ENCODE measurements around the gene CLPSL2.

The CLPSL2 gene

DNA sequence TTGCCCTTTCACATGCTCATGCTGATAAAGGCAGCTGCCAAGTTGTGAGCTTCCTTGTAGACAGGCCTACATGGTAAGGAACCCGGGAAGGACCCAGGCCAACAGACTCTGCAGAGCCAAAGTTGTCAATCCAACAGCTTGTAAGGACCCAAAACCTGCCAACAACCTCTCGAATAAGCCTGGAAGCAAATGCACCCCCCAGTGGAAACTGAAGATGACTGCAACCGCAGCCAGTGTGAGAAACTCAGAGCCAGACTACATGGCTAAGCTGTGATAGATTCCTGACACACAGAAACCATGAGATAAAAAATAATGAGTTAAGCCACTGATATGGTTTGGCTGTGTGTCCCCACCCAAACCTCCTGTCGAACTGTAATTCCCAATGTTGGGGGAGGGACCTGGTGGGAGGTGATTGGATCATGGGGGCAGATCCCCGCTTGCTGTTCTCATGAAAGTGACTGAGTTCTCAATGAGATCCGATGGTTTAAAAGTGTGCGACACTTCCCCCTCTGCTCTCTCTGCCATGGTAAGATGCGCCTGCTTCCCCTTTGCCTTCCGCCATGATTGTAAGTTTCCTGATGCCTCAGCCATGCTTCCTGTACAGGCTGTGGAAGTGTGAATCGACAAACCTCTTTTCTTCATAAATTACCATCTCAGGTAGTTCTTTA is 18.8 kb upstream of the CLPSL2 start:
- FAIRE-seq (no peak), DNase-seq (ENCODE audit: insufficient read length, low spot score) (no peak)
- no peak for TF ChIP-seq POLR2A (IDR thresholded peaks at IDR 0.05; ENCODE audit: low read depth, low read length)

DNA sequence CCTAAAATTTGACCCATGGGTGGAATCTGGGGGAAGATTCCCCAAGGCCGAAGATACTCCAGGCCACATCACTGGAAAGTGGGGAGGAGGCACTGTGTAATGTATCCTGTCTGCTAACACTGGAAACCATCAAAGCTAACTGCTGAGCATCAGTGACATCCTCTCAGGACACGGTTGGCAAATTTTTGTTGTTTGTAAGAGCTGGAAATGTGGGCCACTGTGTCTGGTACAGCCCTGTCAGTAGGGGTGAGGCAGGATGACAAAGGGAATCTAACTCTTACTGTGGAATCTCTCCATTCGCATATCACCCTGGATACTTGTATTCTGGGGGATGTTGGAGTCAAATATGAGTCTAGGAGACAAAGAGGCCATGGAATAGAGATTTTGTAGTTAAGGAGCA is 17.0 kb upstream of the CLPSL2 start:
- FAIRE-seq (no peak), DNase-seq (ENCODE audit: insufficient read length, low spot score) (no peak)
- no peak for TF ChIP-seq POLR2A (IDR thresholded peaks at IDR 0.05; ENCODE audit: low read depth, low read length)

DNA sequence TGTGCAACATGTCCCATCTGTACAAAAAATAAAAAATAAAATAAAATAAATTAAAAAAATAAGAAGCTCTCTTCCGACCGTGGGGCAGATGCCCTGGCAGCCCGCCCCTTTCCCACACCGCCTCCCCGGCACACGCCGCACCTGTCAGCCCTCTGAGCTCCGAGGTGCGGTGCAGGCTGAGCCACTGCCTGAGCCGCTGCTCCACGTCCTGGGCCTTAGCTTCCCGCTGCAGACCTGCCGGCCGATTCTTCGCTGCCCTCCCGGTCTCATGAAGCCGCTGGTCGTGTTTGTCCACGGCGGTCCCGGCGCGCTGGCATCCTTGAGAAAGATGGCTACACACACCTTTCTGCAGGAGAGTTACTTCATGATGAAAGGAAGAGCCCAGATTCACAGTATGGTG is 10.7 kb upstream of the CLPSL2 start:
- TF ChIP-seq POLR2A (IDR thresholded peaks at IDR 0.05; ENCODE audit: low read depth, low read length) = no peak
- FAIRE-seq = no peak

DNA sequence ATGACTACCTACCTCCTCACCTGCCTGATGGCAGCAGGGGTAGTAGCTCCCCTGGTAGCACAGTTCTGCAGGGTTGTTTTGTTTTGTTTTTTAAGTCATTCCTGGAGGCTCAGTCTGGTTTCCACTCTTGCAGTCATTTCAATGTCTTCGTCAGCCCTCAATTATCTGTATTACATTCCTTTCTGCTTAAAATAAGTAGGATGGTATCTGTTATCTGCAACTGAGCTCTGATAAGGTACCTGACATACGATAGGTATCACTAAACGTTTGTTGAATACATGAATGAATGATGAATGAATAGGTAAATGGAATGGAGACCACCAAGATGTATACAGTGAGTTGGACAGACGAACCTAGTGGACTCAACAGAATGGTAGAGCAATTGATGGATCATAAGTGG is 7.2 kb upstream of the CLPSL2 start:
- no peak for FAIRE-seq

More for the DNA sequence above, 10.7 kb upstream of the CLPSL2 start:
- DNase-seq (ENCODE audit: insufficient read length, low spot score) = no peak

DNA sequence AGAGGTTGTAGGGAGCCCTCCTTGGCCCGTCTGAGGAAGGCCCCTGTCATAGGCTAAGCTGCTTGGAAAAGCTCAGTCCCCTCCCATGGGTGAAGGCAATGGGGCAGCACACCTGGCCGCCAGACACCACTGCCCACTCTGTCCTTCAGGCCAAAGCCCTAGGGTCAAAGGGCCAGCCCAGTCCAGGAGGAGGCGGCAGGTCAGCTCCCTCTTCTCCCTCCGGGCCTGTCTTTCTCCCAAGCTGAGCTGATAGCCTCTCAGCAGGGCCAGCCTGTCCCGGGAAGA is 5.1 kb upstream of the CLPSL2 start:
- FAIRE-seq = no peak
- no peak for DNase-seq (ENCODE audit: insufficient read length, low spot score)
- TF ChIP-seq POLR2A (IDR thresholded peaks at IDR 0.05; ENCODE audit: low read depth, low read length) = no peak

More for the DNA sequence above, 7.2 kb upstream of the CLPSL2 start:
- no peak for TF ChIP-seq POLR2A (IDR thresholded peaks at IDR 0.05; ENCODE audit: low read depth, low read length)
- no peak for DNase-seq (ENCODE audit: insufficient read length, low spot score)

DNA sequence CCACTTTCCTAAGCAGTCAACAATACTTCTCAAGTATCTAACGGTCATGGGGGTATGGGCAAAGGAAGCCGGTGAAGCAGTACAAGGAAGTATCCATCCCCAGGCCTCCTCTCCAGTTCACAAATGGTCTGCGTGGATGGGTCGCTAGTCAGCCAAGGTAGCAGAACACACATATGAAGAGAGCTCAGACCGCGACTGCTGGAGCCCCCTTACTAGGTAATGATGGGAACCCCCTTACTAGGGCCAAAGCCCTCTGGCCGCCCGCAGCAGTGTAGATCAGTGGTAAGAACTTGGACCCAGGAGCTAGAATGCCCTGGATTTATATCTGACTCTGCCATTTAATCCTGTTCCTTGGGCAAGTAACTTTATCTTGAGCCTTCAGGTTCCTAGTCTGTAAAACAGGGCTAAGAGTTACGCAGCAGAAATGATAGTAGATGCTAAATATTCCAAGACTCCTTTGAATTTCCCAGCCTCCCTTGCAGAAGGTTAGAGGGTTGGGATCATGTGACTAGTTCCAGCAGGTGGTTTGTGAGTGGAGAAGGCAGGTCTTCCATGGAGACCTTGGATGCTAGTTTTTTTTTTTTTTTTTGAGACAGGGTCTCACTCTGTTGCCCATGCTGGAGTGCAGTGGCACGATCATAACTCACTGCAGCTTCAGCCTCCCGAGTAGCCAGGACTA is 2.1 kb upstream of the CLPSL2 start:
- FAIRE-seq = no peak
- no peak for DNase-seq (ENCODE audit: insufficient read length, low spot score)
- TF ChIP-seq POLR2A (IDR thresholded peaks at IDR 0.05; ENCODE audit: low read depth, low read length) = no peak

DNA sequence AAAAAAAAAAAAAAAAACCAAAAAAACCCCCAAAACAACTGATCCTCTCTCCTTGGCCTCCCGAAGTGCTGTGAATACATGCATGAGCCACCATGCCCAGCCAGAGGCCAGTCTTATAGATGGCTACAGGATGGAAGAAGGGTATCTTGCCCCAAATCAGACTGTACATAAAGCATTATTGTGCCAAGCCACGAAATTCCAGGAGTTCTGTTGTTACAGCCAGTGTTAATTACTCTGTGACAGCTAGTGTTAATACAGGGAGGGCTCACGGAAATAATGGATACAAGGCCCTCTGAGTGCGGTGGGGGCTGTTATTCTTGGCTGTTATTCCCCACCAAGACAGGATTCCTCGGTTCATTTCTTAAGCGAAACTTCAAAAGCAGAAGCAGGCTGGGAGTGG is 1.4 kb upstream of the CLPSL2 start:
- DNase-seq (ENCODE audit: insufficient read length, low spot score) (no peak), FAIRE-seq (no peak)
- no peak for TF ChIP-seq POLR2A (IDR thresholded peaks at IDR 0.05; ENCODE audit: low read depth, low read length)

DNA sequence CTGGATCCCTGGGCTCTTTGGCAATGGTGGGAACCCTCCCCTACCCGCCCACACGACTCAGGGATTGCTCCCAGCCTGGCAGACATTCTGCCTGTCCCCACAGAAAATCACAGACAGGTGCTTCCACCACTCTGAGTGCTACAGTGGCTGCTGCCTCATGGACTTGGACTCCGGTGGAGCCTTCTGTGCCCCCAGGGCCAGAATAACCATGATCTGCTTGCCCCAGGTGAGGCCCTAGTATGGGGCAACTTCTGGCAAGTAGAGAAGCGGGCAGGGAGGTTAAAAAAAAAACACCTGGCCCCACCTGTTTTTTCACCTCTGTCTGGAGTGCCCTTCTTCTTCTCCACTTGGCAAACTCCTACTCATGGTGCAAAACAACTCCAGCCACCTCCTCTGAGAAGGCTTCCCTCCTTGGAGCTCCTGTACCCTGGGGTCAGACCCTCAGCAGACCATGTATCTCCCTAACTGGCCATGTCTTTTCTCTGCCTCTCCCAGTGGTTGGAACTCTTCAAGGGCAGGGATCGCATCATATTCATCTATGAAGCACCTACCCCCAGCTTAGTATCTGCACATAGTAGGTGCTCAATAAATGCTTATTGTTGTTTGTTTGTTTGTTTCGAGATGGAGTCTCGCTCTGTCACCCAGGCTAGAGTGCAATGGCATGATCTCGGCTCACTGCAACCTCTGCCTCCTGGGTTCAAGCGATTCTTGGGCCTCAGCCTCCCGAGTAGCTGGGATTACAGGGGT is 1.1 kb downstream of the CLPSL2 start:
- TF ChIP-seq POLR2A (IDR thresholded peaks at IDR 0.05; ENCODE audit: low read depth, low read length) = no peak
- no peak for FAIRE-seq
- DNase-seq (ENCODE audit: insufficient read length, low spot score) = no peak

DNA sequence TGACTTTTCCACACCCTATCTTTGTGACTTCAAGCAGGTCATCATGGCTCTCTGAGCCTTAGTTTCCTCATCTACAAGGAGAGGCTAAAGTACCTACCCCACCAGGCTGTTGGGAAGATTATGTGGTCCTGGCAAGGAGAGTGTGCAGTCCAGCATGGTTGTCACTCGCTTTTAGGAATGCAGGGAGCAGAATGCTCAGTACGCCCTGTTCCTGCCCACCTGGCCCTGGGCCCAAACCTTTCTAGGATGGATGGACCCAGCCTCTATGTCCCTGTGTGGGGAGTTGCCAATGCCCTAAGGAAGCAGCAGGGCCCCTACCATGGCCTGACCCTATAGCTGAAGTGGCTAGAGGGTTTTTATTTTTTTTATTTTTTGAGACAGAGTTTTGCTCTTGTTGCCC is 2.0 kb downstream of the CLPSL2 start:
- DNase-seq (ENCODE audit: insufficient read length, low spot score) = no peak
- no peak for FAIRE-seq
- TF ChIP-seq POLR2A (IDR thresholded peaks at IDR 0.05; ENCODE audit: low read depth, low read length) = no peak

DNA sequence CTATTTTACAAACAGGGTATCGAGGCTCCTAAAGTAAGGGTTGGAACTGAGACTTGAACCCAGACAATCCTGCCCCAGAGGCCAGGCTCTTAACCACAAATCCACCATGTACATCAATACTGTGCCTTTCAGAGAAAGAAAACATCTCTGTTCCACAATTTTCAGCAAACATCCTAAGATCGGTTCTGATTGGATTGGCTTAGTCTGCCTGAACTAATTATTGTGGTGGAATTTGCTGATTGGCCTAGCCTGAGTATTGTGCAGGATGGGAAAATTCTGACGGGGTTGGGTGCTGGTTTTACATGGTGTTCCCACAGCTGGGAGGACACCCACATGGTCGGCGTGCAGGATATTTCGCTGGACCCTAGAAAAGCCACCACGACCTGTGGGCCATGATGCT is 4.3 kb downstream of the CLPSL2 start, which contains the start of gene CLPSL1:
TSS of gene CLPSL1 (plus strand) at position 301 of the 400 bp plus-strand sequence. CDS start at position 393, 92 bp downstream.
- DNase-seq (ENCODE audit: insufficient read length, low spot score) (no peak), FAIRE-seq (no peak)
- TF ChIP-seq POLR2A (IDR thresholded peaks at IDR 0.05; ENCODE audit: low read depth, low read length) = no peak

DNA sequence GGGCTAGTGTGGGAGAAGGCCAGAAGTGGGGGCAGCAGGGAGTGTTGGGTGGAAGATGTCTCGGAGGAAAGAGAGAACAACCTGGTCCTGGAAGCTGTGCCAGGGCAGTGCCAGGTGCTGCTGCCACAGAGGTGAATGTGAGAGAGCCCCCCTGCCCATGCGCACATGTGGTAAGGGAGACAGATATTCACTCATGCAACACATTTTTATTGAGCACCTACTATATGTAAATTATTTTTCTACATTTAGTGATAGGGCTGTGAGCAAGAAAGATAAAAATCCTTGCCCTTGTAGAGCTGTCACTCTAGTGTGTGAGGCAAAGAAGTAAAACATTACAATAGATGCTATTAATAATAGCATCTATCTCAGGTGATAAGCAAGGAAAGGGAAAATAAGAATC is 4.9 kb downstream of the CLPSL2 start:
- DNase-seq (ENCODE audit: insufficient read length, low spot score) = no peak
- no peak for TF ChIP-seq POLR2A (IDR thresholded peaks at IDR 0.05; ENCODE audit: low read depth, low read length)
- FAIRE-seq = no peak

DNA sequence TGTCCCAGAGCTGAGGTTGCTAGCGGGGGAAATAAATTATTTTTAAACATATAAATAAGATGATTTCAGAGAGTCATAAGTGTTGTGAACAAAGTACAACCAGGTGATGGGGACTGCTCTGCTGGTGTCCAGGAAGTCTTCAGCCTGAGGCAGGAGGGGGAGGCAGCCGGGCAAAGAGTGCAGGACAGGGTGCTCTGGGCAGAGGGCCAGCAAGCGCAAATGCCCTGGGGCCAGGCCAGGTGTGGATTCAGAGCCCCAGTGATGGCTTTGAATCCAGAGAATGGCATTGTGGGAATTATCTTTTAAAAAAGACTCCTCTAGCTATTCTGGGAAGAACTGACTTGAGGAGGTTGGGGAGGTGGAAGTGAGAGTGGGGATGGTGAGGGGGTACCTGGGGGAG is 6.0 kb downstream of the CLPSL2 start:
- FAIRE-seq = no peak
- TF ChIP-seq POLR2A (IDR thresholded peaks at IDR 0.05; ENCODE audit: low read depth, low read length) = no peak
- no peak for DNase-seq (ENCODE audit: insufficient read length, low spot score)

DNA sequence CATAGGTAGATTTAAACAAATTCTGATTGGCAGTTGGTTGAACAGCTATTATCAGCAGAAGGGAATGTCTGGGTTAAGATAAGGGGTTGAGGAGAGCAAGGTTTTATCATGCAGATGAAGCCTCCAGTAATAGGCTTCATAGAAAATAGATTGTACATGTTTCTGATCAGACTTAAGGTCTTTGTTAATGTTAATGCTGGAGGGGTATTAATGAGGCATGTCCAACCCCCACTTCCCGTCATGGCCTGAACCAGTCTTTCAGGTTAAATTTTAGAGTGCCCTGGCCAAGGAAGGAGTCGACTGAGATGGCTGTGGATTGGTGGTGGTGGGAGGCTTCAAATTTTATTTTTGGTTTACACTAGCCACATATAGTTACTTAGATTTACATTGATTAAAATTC is 7.8 kb downstream of the CLPSL2 start:
- DNase-seq (ENCODE audit: insufficient read length, low spot score) = no peak
- FAIRE-seq = no peak
- TF ChIP-seq POLR2A (IDR thresholded peaks at IDR 0.05; ENCODE audit: low read depth, low read length) = no peak

DNA sequence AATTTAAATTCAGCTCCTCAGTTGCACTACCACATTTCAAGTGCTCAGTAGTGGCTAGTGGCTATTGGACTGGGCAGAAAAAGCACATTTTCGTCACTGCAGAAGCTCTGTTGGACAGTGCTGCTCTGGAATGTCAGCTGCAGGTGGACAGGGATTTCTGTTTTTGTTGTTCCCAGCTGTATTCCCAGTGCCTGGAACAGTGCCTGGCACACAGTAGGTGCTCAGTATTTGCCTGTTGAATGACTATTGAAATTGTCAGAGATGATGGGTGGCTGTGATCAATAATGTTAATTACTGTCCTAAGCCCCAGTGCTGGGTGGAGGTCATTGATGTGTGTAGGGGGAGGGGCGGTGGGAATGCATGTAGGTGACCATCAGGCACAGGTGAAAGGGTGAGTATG is 9.9 kb downstream of the CLPSL2 start:
- TF ChIP-seq POLR2A (IDR thresholded peaks at IDR 0.05; ENCODE audit: low read depth, low read length) = no peak
- DNase-seq (ENCODE audit: insufficient read length, low spot score) (no peak), FAIRE-seq (no peak)

DNA sequence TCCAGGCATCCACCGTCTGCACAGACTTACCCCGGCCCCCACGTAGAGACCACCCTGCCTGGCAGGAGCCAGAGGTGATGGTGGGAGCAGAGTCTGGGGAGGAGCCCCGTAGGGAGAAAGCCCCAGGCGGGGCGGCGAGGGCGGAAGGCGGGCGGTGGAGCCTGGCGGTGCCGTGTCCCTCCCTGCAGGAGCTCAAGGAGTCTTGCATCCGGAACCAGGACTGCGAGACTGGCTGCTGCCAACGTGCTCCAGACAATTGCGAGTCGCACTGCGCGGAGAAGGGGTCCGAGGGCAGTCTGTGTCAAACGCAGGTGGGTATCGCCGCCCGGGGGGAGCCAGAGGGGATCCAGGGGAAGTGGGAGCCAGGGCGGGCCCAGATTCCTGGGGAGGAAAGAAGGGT is 10.4 kb downstream of the CLPSL2 start:
- DNase-seq (ENCODE audit: insufficient read length, low spot score) = no peak
- no peak for FAIRE-seq
- TF ChIP-seq POLR2A (IDR thresholded peaks at IDR 0.05; ENCODE audit: low read depth, low read length) = no peak
